ENCODE measurements around the gene LCN9. TPM values are rescaled to one million over a fixed set of nuclear protein-coding genes. Genes with fewer than 3 reads are reported as not detected.

LCN9 gene
- total and polyA plus RNA-seq, 2 experiments from 2014 or later, result not detected

GRCh38 chr9:135655317-135655716 is 7.8 kb upstream of the LCN9 start:
- no peaks in the 10 kb centered on the region for H4K20me1 ChIP-seq (replicated peaks; ENCODE audit: insufficient read depth)
- Mint-ChIP-seq H3K9me3 (peaks cover 62% of the 10 kb centered on the region), H3K4me3 (no peak overlapping the region), H3K27ac (no peak overlapping the region), H3K4me1 (no peaks in the 10 kb centered on the region), H3K36me3 (ENCODE audit: low read depth) (peaks cover 41% of the 10 kb centered on the region), H3K27me3 (ENCODE audit: insufficient read depth, low read depth, poor library complexity) (peaks cover 6% of the 10 kb centered on the region)
- H3K4me1 ChIP-seq (ENCODE audit: insufficient read depth), result no peaks in the 10 kb centered on the region
- H3K27ac ChIP-seq (ENCODE audit: low read depth), result no peak overlapping the region
- H3K27me3 ChIP-seq (ENCODE audit: insufficient read depth), result no peaks in the 10 kb centered on the region
- no peak overlapping the region for H2AFZ ChIP-seq
- ATAC-seq (no peak), DNase-seq (ENCODE audit: low spot score) (no peak)
- no peaks in the 10 kb centered on the region for H3K79me2 ChIP-seq (replicated peaks; ENCODE audit: insufficient read depth)
- H3K4me3 ChIP-seq, result no peak overlapping the region
- TF ChIP-seq, protein P1, sequence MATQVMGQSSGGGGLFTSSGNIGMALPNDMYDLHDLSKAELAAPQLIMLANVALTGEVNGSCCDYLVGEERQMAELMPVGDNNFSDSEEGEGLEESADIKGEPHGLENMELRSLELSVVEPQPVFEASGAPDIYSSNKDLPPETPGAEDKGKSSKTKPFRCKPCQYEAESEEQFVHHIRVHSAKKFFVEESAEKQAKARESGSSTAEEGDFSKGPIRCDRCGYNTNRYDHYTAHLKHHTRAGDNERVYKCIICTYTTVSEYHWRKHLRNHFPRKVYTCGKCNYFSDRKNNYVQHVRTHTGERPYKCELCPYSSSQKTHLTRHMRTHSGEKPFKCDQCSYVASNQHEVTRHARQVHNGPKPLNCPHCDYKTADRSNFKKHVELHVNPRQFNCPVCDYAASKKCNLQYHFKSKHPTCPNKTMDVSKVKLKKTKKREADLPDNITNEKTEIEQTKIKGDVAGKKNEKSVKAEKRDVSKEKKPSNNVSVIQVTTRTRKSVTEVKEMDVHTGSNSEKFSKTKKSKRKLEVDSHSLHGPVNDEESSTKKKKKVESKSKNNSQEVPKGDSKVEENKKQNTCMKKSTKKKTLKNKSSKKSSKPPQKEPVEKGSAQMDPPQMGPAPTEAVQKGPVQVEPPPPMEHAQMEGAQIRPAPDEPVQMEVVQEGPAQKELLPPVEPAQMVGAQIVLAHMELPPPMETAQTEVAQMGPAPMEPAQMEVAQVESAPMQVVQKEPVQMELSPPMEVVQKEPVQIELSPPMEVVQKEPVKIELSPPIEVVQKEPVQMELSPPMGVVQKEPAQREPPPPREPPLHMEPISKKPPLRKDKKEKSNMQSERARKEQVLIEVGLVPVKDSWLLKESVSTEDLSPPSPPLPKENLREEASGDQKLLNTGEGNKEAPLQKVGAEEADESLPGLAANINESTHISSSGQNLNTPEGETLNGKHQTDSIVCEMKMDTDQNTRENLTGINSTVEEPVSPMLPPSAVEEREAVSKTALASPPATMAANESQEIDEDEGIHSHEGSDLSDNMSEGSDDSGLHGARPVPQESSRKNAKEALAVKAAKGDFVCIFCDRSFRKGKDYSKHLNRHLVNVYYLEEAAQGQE (IDR thresholded peaks at IDR 0.05; ENCODE audit: unreplicated experiment), result no peak
- no peak for TF ChIP-seq JUNB (IDR thresholded peaks at IDR 0.05; ENCODE audit: unreplicated experiment)
- H3F3A ChIP-seq (replicated peaks; ENCODE audit: low read depth), result no peaks in the 10 kb centered on the region
- H3K9me2 ChIP-seq (ENCODE audit: insufficient read depth), result no peaks in the 10 kb centered on the region
- peaks cover 7% of the 10 kb centered on the region for H3K36me3 ChIP-seq (ENCODE audit: insufficient read depth)
- no peak overlapping the region for H3K4me2 ChIP-seq

DNA sequence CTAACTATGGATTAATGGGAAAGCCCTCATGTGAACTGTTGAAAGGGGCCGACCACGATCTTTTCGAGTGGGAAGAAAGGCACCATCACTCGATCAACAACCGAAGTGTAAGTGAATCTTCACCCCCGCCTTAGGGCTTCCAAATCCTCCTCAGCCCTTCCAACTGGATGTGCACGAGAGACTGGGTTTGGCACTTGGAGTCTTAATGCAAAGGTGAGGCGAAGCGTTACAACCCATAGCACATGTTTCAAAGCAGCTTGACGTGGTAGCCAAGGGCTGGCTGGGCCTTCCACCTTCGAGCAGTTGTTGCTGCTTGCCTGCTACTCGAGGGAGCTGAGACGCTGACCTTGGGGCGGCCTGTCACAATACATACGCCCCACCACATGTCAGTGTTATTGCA is 5.7 kb upstream of the LCN9 start:
- Histone ChIP-seq H3K27ac (ENCODE audit: low read depth) (no peak overlapping the region), H2AFZ (no peak overlapping the region), H3K4me3 (no peak overlapping the region), H4K20me1 (replicated peaks; ENCODE audit: insufficient read depth) (no peaks in the 10 kb centered on the region), H3K9me2 (ENCODE audit: insufficient read depth) (no peaks in the 10 kb centered on the region), H3K4me1 (ENCODE audit: insufficient read depth) (no peaks in the 10 kb centered on the region; the same call in 1 of the 2 replicates), H3F3A (replicated peaks; ENCODE audit: low read depth) (no peaks in the 10 kb centered on the region), H3K4me2 (no peak overlapping the region), H3K36me3 (ENCODE audit: insufficient read depth) (no peaks in the 10 kb centered on the region; the same call in 1 of the 2 replicates), H3K27me3 (ENCODE audit: insufficient read depth) (no peaks in the 10 kb centered on the region), H3K79me2 (replicated peaks; ENCODE audit: insufficient read depth) (no peaks in the 10 kb centered on the region)
- H3K4me3 Mint-ChIP-seq, result no peak overlapping the region
- DNase-seq (ENCODE audit: low spot score) (no peak), ATAC-seq (no peak)
- no peak overlapping the region for H3K27ac Mint-ChIP-seq
- peaks cover 46% of the 10 kb centered on the region for H3K9me3 Mint-ChIP-seq
- peaks cover 6% of the 10 kb centered on the region for H3K4me1 Mint-ChIP-seq
- H3K27me3 Mint-ChIP-seq (ENCODE audit: insufficient read depth, low read depth, poor library complexity), result peaks cover 1% of the 10 kb centered on the region
- H3K36me3 Mint-ChIP-seq (ENCODE audit: low read depth), result peaks cover 27% of the 10 kb centered on the region
- TF ChIP-seq STAT1 (IDR thresholded peaks at IDR 0.05; ENCODE audit: unreplicated experiment) (no peak), NANOG (IDR thresholded peaks at IDR 0.05; ENCODE audit: borderline replicate concordance) (no peak), ZNF331 (CRISPR knock-in tag; IDR thresholded peaks at IDR 0.05; ENCODE audit: low read depth) (no peak), CTCF (conservative IDR thresholded peaks at IDR 0.05; ENCODE audit: low read depth in 2 of 2) (no peak), POLR2AphosphoS5 (IDR thresholded peaks at IDR 0.05; ENCODE audit: low read depth) (no peak)
- TF ChIP-seq, protein P2, sequence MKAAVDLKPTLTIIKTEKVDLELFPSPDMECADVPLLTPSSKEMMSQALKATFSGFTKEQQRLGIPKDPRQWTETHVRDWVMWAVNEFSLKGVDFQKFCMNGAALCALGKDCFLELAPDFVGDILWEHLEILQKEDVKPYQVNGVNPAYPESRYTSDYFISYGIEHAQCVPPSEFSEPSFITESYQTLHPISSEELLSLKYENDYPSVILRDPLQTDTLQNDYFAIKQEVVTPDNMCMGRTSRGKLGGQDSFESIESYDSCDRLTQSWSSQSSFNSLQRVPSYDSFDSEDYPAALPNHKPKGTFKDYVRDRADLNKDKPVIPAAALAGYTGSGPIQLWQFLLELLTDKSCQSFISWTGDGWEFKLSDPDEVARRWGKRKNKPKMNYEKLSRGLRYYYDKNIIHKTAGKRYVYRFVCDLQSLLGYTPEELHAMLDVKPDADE (IDR thresholded peaks at IDR 0.05), result no peak
- TF ChIP-seq, protein P1 (IDR thresholded peaks at IDR 0.05; ENCODE audit: unreplicated experiment), result no peak
